Daoy (cell line): ENCODE data around the gene SLC30A2. TPM values are rescaled to one million over a fixed set of nuclear protein-coding genes. Genes with fewer than 3 reads are reported as not detected.

Experiments
- DNase-seq: peaks from one replicate; pipeline ENCODE4 v3.0.0-alpha.2; 2015; ENCODE audit warnings: low read depth
- total RNA-seq: library from RNA; depleted of rRNA; stranded (reverse); fragments of >200 nt; shearing (Covaris generic); gene quantifications from 2 replicates; pipeline ENCODE4 v1.2.3, GENCODE V29; 2014

Gene SLC30A2
- total RNA-seq, 1 experiment from 2014 or later: not detected

DNA sequence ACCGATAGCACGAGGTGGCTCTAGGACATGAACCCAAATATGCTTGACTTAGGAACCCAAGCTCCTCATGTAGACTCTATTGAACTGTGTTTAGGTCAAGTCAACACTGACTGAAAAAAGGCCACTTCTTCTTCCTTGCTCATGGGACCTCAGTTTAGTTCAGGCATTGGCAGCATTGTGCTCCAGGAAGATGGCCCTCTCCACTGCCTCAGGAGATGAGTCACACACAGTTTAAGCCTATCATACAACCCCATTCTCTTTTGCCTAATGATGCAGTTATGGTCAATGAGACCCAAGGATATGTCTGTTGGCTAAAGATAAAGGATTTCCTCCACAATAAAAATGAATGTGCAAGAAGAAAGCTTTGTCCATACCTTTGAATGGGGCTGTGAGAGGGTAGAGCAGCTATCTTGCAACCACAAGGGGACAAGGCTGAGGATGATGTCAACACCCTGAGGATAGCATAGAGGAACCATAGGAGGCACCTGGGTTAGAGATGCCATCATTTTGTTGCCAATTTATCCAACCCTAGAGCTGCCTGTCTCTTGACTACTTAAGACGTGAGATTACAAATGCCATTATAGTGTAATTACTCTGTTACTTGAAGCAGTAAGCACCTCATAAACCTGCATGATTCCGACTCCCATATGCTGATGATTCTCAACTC lies 24.5 kb upstream of the SLC30A2 start:
- DNase-seq: no peak

- no peak for DNase-seq
These were observed 24.0 kb upstream of the SLC30A2 start for GRCh38 chr1:26069941-26070295.

DNA sequence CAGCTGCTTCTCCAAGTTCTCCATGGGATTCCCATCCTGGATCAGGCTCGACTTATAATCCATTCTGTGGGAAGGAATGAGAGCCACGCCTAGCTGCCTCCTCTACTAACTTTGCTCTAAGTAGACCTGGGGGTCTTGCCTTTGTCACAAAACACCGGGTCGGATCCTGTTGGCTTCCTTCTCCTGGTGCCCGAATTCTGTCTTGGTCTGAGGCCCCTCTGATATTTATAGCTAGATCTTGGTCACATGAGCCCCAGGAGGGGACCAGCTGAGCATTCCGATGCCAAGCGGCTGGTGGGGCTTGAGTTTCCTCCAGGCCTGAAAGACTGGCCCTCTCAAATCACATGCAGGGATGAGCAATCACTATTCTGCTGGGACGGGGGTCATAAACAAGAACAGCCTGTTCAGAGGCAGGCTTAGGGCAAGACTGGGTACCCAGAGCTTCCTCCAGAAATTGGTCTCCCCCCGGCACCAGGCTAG lies 21.6 kb upstream of the SLC30A2 start, which contains the start of gene TRIM63:
TRIM63 (minus strand) TSS at position 199 of the 480 bp plus-strand sequence; CDS start at position 63, 136 bp downstream.
- no peak for DNase-seq

GRCh38 chr1:26066857-26067256 lies 20.9 kb upstream of the SLC30A2 start:
- no peak for DNase-seq

DNA sequence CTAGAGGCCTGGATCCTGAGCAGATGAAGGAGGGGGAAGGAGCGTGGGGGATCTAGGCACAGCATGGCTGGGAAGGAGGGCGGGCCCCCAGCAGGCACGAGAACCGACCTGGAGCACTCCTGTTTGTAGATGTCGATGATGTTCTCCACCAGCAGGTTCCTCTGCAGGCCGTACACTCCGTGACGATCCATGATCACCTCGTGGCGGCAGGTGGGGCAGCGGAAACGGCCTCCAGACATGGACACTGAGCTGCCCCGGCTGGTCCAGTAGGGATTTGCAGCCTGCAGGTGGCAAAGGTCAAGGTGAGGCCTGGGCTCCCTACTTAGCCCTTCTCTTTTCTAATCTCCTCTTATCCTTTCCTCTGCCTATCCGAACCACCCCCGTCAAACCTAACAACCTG lies 20.2 kb upstream of the SLC30A2 start:
- no peak for DNase-seq

DNA sequence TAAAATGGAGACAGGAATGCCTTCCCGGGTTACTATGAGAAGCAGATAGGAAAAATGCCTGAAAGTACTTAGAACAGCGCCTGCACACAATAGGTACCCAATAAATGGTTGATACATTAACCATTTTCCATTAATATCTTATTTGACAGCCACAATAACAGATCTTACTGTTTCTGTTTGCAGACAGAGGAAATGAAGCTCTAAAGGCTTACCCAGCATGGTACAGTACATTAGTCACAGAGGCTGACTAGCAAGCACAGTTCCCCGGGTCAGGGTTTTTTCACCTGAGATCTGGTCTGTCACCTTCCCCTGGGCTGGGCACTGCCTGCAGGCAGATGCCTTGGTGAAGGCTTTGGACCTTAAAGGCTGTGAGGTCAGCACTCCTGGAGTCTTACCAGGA lies 18.6 kb upstream of the SLC30A2 start:
- DNase-seq: no peak

- DNase-seq: no peak
These were observed 15.1 kb upstream of the SLC30A2 start for GRCh38 chr1:26060832-26061574.

GRCh38 chr1:26059906-26060305 lies 14.0 kb upstream of the SLC30A2 start:
- no peak for DNase-seq

DNA sequence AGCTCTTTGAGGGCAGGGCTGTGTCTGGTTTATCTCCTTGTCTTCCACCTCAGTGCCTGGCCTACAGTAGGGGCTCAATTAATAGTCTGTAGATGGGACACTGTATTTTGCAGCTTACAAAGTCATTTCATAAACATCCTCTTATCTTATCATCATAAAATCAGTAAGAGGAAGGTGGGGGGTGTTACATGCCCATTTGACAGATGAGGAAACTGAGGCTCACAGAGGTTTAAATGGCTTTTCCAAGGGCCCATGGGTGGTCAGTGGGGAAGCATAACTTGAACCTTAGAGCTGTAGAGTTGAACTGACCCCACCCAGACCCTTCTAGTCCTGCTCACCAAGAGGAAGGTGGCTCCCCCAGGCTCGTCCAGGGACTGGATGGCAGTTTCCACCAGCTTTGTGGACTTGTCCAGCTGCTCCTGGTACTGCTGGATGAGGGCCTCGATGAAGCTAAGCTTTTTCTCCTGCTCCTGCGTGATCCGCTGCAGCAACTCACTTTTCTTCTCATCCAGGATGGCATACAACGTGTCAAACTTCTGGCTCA lies 12.2 kb upstream of the SLC30A2 start:
- no peak for DNase-seq

GRCh38 chr1:26057189-26057588 lies 11.3 kb upstream of the SLC30A2 start:
- no peak for DNase-seq

DNA sequence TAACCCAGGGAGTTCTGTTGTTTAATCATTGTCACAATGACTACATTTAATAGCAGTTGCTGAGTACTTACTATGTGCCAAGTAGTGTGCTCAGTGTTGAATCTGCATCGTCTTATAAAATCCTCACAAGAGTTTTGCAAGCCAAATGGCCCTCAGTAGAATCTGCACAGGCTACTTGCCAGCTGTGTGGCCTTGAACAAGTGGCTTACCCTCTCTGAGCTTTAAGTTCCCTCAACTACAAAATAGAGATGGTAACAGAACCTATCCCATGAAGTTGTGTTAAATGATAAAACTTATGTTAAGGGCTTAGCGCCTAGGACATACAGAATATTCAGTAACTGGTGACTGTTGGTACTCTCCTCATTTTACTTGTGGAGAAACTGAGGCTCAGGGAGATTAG lies 9.1 kb upstream of the SLC30A2 start:
- no peak for DNase-seq

- no peak for DNase-seq
These were observed 8.0 kb upstream of the SLC30A2 start for GRCh38 chr1:26053718-26054560.

- no peak for DNase-seq
These were observed 4.3 kb upstream of the SLC30A2 start for GRCh38 chr1:26050248-26050640.

DNA sequence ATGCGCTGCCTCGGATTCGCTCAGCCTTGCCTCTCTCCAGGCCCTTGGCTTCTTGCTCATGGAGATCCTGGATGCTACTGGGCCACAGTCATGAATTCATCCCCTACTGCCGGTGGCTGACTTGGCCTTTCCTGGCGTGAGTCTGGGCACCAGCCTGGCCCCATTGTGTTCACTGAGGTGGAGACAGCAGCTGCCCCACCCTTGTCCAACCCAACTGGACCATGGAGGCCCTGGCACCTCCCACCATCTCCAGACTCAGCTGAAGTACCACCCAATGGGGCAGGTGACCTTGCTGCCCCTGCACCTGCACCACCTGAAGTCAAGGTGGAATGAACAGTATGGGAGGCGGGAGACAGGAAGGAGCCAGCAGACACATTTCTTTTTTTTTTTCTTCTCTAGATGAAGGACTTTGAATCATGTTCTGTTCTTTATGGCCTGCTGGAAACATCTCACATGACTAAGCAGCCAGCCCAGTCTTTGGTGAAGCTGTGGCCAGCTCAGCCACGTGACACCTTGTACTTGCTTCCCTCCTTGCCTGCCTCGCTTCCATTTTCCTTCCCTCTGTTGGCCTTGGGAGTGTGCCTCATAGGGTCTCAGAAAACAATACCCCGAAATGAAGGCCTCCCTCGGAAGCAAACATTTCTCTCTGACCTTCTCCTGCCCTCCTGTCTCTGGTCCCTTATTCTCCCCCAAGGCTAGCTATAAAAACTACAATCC lies 3.8 kb upstream of the SLC30A2 start:
- no peak for DNase-seq

DNA sequence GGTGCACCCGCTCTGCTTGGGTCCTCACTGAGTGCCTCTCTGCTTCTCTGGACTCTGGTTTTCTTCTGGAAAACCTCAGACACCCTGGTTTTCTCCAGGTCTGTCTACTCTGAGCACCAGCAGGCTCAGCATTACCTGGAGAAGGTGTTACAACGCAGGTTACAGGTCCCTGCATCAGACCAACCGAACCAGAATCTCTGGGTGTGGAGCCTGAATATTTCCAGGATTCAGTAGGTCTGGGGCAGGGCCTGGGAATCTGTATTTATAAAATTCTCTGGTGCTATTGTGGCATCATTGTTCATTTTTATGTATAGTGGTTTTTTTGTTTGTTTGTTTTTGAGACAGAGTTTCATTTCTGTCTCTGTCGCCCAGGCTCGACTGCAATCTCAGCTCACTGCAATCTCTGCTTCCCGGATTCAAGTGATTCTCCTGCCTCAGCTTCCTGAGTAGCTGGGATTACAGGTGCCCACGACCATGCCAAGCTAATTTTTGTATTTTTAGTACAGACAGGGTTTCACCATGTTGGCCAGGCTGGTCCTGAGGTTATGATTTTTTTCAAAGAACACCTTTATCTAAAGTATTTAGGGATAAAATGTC lies 1.5 kb upstream of the SLC30A2 start:
- DNase-seq: no peak

DNA sequence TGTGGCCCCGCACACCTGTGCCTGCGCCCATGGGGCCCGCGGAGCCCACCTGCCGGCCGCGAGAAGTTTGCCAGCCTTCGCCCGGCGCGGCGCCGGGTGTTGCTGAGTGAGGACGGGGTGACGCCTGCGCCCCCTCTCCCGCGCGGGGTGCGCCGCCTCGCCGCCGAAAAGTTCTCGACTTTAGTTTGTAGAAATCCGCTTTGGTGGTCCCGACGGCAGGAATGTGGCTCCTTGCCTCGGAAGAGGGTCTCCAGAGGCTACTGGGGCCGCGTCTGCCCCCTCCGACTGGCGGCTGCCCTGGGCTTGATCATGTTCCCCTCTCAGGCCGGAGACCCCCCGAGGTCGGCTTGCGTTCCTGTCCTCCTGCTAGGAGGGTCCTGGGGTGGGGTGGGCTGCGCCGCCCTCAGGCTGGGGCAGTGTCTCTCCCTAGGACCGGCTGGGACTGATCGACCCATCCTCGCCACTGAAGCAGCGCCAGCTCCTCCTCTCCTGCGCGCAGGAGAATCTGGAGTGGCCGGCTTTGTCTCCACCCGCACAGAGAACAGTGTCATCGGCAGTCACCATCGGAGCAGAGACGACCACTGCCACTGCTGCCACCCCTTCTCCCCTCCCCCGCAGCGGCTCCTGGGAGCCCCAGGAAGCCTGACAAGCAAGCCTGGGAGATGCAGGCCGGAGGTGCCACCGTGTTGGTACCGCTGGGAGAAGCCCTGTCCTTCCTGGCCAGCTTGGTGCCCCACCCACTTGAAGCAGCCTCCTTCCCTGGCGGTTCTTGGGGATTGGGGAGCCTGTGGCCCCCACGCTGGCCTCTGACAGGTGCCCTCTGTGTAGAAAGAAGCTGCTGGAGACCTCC lies 553 bp upstream of the SLC30A2 start:
- DNase-seq: no peak

GRCh38 chr1:26044971-26045721 lies 772 bp downstream of the SLC30A2 start:
- no peak for DNase-seq

DNA sequence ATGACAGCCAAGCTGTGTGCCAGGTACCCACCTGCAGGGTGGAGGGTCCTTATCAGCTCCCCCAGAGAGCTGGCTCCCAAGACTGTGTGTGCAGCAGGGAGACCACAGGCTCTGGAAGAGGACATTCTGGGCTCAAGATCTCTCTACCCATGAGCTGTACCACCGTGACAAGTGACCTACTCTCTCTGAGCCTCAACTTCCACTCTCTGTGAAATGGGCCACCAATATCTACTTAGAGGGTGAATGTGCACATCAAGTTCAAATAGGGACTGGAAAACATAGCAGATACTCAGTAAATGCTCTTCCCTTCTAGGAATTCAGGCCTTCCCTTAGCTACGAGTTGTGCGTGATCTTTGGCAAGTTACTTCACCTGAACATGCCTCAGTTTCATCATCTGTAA lies 1.5 kb downstream of the SLC30A2 start:
- no peak for DNase-seq

DNA sequence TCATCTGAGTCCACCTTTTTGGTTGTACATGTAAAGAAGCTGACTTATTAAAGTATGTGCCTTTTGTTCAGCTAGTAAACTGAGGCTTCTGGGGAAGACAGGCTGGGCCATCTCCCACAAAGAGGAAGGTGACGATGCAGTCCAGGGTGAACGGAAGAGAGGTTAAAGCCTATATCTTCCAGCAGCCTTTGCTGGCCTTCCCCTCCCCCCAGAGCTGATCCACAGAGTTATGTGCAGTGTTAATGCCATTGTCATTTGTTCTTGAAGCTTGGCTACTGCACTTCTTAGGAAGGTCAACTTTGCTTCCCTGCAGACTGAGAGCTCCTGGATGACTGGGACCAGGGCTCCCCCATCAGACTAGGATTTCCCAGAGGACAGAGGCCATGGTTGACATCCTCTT lies 2.2 kb downstream of the SLC30A2 start:
- no peak for DNase-seq
